ENCODE data around the gene DLG2. TPM values are rescaled to one million over a fixed set of nuclear protein-coding genes. Genes with fewer than 3 reads are reported as not detected.

The DLG2 gene
- total and polyA plus RNA-seq, 2 of the 8 experiments (the other 6 are each of a cell fraction or from before 2014, with no cell fraction given) = 1.7 to 14.3 TPM

GRCh38 chr11:84390441-84391078 is 1236.6 kb downstream of the DLG2 start:
- no peak overlapping the region for H4K91ac ChIP-seq (replicated peaks; ENCODE audit: insufficient read length, low read length)
- no peak overlapping the region for H3K4me2 ChIP-seq (ENCODE audit: insufficient read depth in 1 of 2, low read depth in 2 of 2, low read length in 2 of 2)
- H3K27me3 ChIP-seq (replicated peaks in 1 of 4; ENCODE audit: control insufficient read depth in 3 of 4, extremely low read depth in 1 of 4, insufficient read depth in 3 of 4, low read length in 3 of 4) = no peaks in the 10 kb centered on the region
- H2AK5ac ChIP-seq (ENCODE audit: low read depth, low read length) = no peak overlapping the region
- peaks cover 0 to 3% (median 0%) of the 10 kb centered on the region in 4 experiments; a peak in 1 of 7 replicates for H3K4me1 ChIP-seq (replicated peaks in 1 of 4; ENCODE audit: control insufficient read depth in 3 of 4, insufficient read depth in 4 of 4, low read length in 3 of 4)
- no peak overlapping the region for H2BK20ac ChIP-seq (ENCODE audit: low read length)
- no peaks in the 10 kb centered on the region for H3K9me3 ChIP-seq (ENCODE audit: insufficient read depth in 2 of 2, low read depth in 1 of 2, low read length in 1 of 2)
- no peak overlapping the region for H2BK15ac ChIP-seq (ENCODE audit: low read length)
- H3K9ac ChIP-seq (replicated peaks in 1 of 4; ENCODE audit: extremely low read depth in 1 of 4, low read depth in 3 of 4, low read length in 3 of 4) = no peak overlapping the region
- no peaks in the 10 kb centered on the region for H3K23me2 ChIP-seq (ENCODE audit: low read depth, low read length)
- FAIRE-seq (peak; percentile 72), DNase-seq (ENCODE audit: low read depth in 1 of 2, low spot score in 2 of 2) (no peak)
- no peaks in the 10 kb centered on the region for H3K79me1 ChIP-seq (ENCODE audit: low read depth, low read length)
- no peak overlapping the region for H3K4me3 ChIP-seq (ENCODE audit: extremely low read depth in 1 of 4, insufficient read depth in 2 of 4, low read depth in 3 of 4, low read length in 4 of 4)
- no peak overlapping the region for H3K14ac ChIP-seq (ENCODE audit: insufficient read length)
- no peak overlapping the region for H2BK120ac ChIP-seq (replicated peaks; ENCODE audit: low read depth, low read length)
- ChIA-PET POLR2A (ENCODE audit: partially characterized antibody) (no interaction called here), CTCF (ENCODE audit: partially characterized antibody) (interaction anchor here (0.7 to 9.5 kb wide), 18 partner anchors 10 to 1398 kb away, joined by 3 to 84 read pairs (median 5); no protein-coding TSS in a partner anchor)
- no peak overlapping the region for H2BK5ac ChIP-seq (ENCODE audit: low read depth, low read length)
- no peak overlapping the region for H4K5ac ChIP-seq (ENCODE audit: insufficient read length, low read depth, low read length)
- no peak overlapping the region for H3K18ac ChIP-seq (ENCODE audit: extremely low read depth, low read length)
- no peak overlapping the region for H3K23ac ChIP-seq (ENCODE audit: insufficient read length)
- no peaks in the 10 kb centered on the region for H3K36me3 ChIP-seq (ENCODE audit: control insufficient read depth in 2 of 4, insufficient read depth in 4 of 4, low read length in 3 of 4)
- no peak overlapping the region for H2BK12ac ChIP-seq (ENCODE audit: low read depth, low read length)
- TF ChIP-seq CBX8 (IDR thresholded peaks at IDR 0.05; ENCODE audit: borderline replicate concordance, low read depth, low read length) = no peak
- TF ChIP-seq SAP30 (IDR thresholded peaks at IDR 0.05; ENCODE audit: insufficient read depth, insufficient replicate concordance, low read length) = no peak
- TF ChIP-seq RBBP5 (IDR thresholded peaks at IDR 0.05; ENCODE audit: borderline replicate concordance, low read depth, low read length) = no peak
- peak in 2 of 3 experiments; percentile 64 to 67; a peak in 3 of 4 replicates for TF ChIP-seq CTCF (IDR thresholded peaks at IDR 0.05; ENCODE audit: control extremely low read depth in 1 of 3, insufficient read depth in 1 of 3, low read depth in 1 of 3, low read length in 3 of 3)
- no peak for TF ChIP-seq SP4 (IDR thresholded peaks at IDR 0.05; ENCODE audit: low read length)
- TF ChIP-seq JUND (IDR thresholded peaks at IDR 0.05; ENCODE audit: low read length) = peak; percentile 27; the same call in 1 of the 2 replicates
- 0 out of 2 replicates have a peak, but pooled peaks have one; percentile 25 for TF ChIP-seq TCF12 (IDR thresholded peaks at IDR 0.05; ENCODE audit: low read depth, low read length)
- peak; percentile 86 for TF ChIP-seq TEAD4 (IDR thresholded peaks at IDR 0.05; ENCODE audit: low read depth, low read length)
- TF ChIP-seq RAD21 (IDR thresholded peaks at IDR 0.05 in 1 of 2, conservative IDR thresholded peaks at IDR 0.05 in 1 of 2; ENCODE audit: low read depth in 2 of 2, low read length in 2 of 2) = peak; percentile 84 to 85
- H4K20me1 ChIP-seq (replicated peaks in 1 of 2; ENCODE audit: control insufficient read depth in 1 of 2, insufficient read depth in 2 of 2, low read length in 2 of 2) = no peaks in the 10 kb centered on the region
- H3K4ac ChIP-seq (replicated peaks; ENCODE audit: insufficient read length, low read depth, low read length) = no peak overlapping the region
- no peak overlapping the region for H3K27ac ChIP-seq (ENCODE audit: low read depth, low read length)
- no peak overlapping the region for H4K8ac ChIP-seq (ENCODE audit: extremely low read depth, insufficient read depth, low read length)
- 70% methylated on average over 6 of the region's 6 CpGs; no CpG with 5 or more reads in 1 of the 2 experiments for WGBS, 2 experiments (ENCODE audit: extremely low coverage in 1 of 2, insufficient coverage in 1 of 2, insufficient read length in 1 of 2, insufficient replicate concordance in 2 of 2, low coverage in 1 of 2, low lambda C conversion rate in 2 of 2, missing lambda C conversion rate in 1 of 2)
- no peak overlapping the region for H2AFZ ChIP-seq (ENCODE audit: low read length)
- no peak overlapping the region for H3K56ac ChIP-seq (replicated peaks; ENCODE audit: insufficient read length, low read depth, low read length)
- no peaks in the 10 kb centered on the region for H3K79me2 ChIP-seq (ENCODE audit: control insufficient read depth in 1 of 2, insufficient read depth in 2 of 2, low read length in 2 of 2)
